ENCODE results near the gene PDX1. TPM values are rescaled to one million over a fixed set of nuclear protein-coding genes. Genes with fewer than 3 reads are reported as not detected.

PDX1 gene
- total RNA-seq, 1 donor from 2014 or later = not detected

- DNase-seq (ENCODE audit: low read depth in 2 of 2) = no peak
Measured at GRCh38 chr13:27970382-27971235, 50.8 kb downstream of the PDX1 start.

DNA sequence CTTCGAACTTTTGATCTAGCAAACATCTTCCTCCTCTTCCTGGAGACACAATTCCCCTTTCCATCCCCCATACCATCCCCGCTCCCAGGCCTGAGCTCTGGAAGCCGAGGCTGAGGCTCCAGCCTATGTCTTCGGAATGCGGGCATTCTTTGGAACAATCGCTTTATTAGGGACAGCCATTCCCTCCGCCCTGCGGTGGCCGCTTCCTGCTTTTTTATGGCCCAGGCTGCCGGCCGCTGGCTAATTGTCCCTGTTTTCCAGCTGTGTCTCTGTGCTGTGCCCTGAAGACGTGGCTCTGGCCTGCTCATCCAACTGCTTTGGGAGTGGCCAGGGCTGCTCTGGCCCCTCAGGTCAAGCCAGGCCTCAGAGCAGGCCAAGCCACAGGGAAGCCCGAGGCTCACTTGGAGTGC, 51.4 kb downstream of the PDX1 start:
- DNase-seq (ENCODE audit: low read depth in 2 of 2) = no peak

GRCh38 chr13:27971776-27972477, 52.1 kb downstream of the PDX1 start:
- DNase-seq (ENCODE audit: low read depth in 2 of 2) = no peak

DNA sequence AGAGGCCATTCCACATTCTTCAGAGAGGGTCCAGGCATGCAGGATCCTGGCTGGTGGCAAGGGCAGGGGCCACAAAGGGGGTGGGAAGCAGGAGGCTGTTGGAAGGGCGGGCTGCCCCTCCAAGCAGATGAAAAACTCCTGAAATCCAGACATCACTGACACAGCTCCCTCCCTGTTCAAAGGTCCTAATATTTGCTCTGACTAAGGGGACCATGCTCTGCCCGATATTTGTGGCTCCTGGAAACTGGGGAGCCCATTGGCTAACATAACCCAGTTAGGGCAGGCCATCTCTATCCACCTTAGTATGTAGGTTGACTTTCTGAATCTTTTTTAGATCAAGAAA, 52.6 kb downstream of the PDX1 start:
- DNase-seq (ENCODE audit: low read depth in 2 of 2) = no peak

DNA sequence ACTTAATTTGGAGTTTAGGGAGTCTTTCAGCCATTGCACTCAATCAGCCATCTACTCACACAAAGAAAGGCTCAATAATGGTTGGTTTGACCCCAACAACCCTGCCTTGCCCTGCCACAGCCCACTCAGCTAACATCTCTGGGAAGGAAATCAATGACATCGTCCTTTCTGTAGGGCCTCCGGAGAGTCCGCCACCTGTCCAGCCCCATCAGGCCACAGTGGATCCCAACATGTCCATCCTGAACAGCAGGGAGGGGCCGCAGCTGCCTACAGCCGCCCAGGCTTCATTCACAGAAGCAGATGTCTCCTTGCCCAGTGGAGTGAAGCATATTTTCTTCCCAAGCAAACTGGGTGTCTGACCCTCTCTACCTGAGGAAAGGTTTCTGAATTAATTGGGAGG, 53.5 kb downstream of the PDX1 start:
- DNase-seq (ENCODE audit: low read depth in 2 of 2) = no peak

DNA sequence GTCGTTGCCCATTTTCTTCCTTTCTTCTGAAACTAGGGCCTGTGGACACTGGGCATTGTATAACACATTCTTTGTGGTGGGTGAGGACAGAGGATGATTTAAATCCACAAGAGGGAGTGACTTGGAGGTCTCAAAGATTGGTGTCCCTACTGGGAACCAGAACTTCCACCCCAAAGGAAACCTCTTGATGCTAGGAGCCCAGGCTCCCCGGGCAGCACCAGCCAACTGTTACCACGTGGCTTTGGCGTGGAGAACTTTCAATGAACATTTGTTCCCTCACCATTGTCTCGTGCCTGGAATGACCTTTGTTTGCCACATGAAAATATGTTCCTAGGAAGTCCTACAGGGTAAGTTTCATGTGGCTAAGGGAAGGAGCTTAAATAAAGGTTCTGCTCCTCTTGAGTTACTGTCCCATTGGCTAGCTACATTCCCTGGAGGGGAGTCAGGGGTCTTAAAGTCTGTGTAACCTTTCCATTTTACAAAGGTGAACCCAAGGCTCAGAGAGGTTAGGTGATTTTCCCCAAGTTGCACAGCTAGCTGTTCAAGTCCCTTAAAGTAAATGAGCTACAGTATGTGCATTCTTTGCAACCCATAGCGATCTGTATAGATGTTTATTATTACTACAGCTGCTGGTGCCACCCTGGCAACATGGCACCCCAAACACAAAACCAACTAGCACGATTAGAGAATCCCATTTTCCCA, 54.3 kb downstream of the PDX1 start:
- no peak for DNase-seq (ENCODE audit: low read depth in 2 of 2)

Other genes with a start within 250 kb of the PDX1 start
- not detected in 2 replicates for gene GSX1, start 127.5 kb upstream of the PDX1 start, total RNA-seq
- not detected in 2 replicates for gene CDX2, start 49.3 kb downstream of the PDX1 start, total RNA-seq
- gene URAD, start 68.7 kb downstream of the PDX1 start, total RNA-seq = not detected in 2 replicates
- not detected in 2 replicates for gene FLT3, start 180.6 kb downstream of the PDX1 start, total RNA-seq
- gene PAN3, start 218.5 kb downstream of the PDX1 start, total RNA-seq = 17.1 and 24.7 TPM in 2 replicates

Data from dermis microvascular lymphatic vessel endothelial cell (primary cell).